Common myeloid progenitor, CD34-positive (primary cell): ENCODE measurements around the gene SPAG7.

ENCODE experiments used
- CTCF ChIA-PET: fragments of 350-600 bp; sonication (Branson Sonifier 250); formaldehyde crosslinking; loops from one replicate; lab custom pipeline; 2021; ENCODE audit warnings: antibody characterized with exemption; lab: Charles Lee
- POLR2A ChIA-PET: fragments of 350-600 bp; sonication (Branson Sonifier 250); formaldehyde crosslinking; loops from one replicate; lab custom pipeline; 2021; ENCODE audit warnings: antibody characterized with exemption; lab: Charles Lee
- DNase-seq, 3 donors: peaks; one replicate each; pipeline versions ENCODE4 v3.0.0 to v3.0.0-alpha.2; 2013
- H3K27ac ChIP-seq, 2 experiments: 1 replicate in 1 of 2; 2 replicates in 1 of 2; pipeline ENCODE4 v1.7.0; 2013; ENCODE audit warnings: inconsistent platforms in 2 of 2, low read length in 2 of 2, mild to moderate bottlenecking in 2 of 2, low read depth in 1 of 2, moderate library complexity in 1 of 2; ENCODE audit not compliant: severe bottlenecking in 2 of 2, insufficient read depth in 1 of 2, poor library complexity in 1 of 2
- H3K27me3 ChIP-seq, 5 experiments: replicated peaks in 2 of 5; 1 replicate in 3 of 5; 2 replicates in 2 of 5; pipeline versions ENCODE4 v1.6.1 to v1.7.0; 2013; ENCODE audit warnings: low read length in 4 of 5, mild to moderate bottlenecking in 2 of 5, moderate library complexity in 2 of 5, inconsistent platforms in 1 of 5; ENCODE audit not compliant: insufficient read depth in 5 of 5, control insufficient read depth in 4 of 5
- H3K36me3 ChIP-seq, 4 experiments: 1 replicate in 2 of 4; 2 replicates in 2 of 4; pipeline versions ENCODE4 v1.6.1 to v1.7.0; 2013; ENCODE audit warnings: low read length in 3 of 4, control low read depth in 1 of 4, mild to moderate bottlenecking in 1 of 4; ENCODE audit not compliant: control insufficient read depth in 4 of 4, insufficient read depth in 4 of 4
- H3K4me1 ChIP-seq, 4 experiments: 1 replicate in 3 of 4; 2 replicates in 1 of 4; pipeline versions ENCODE4 v1.6.1 to v1.7.1; 2013; ENCODE audit warnings: low read length in 3 of 4, mild to moderate bottlenecking in 3 of 4, control low read depth in 1 of 4, inconsistent platforms in 1 of 4, moderate library complexity in 1 of 4; ENCODE audit not compliant: control insufficient read depth in 4 of 4, insufficient read depth in 4 of 4; ENCODE audit errors: control extremely low read depth in 1 of 4
- H3K4me3 ChIP-seq, 7 experiments: 1 replicate in 4 of 7; 2 replicates in 3 of 7; pipeline versions ENCODE4 v1.5.1 to v1.7.0; 2013; ENCODE audit warnings: mild to moderate bottlenecking in 7 of 7, low read length in 6 of 7, moderate library complexity in 6 of 7, inconsistent platforms in 2 of 7, low read depth in 2 of 7, control low read depth in 1 of 7; ENCODE audit not compliant: insufficient read depth in 4 of 7, control insufficient read depth in 1 of 7; ENCODE audit errors: extremely low read depth in 1 of 7
- H3K9me3 ChIP-seq, 5 experiments: 1 replicate in 4 of 5; 2 replicates in 1 of 5; pipeline versions ENCODE4 v1.6.1 to v1.7.1; 2013; ENCODE audit warnings: low read length in 4 of 5, mild to moderate bottlenecking in 2 of 5, inconsistent platforms in 1 of 5, low read depth in 1 of 5, moderate library complexity in 1 of 5; ENCODE audit not compliant: control insufficient read depth in 4 of 5, insufficient read depth in 2 of 5; ENCODE audit errors: control extremely low read depth in 1 of 5
- WGBS: methylation state at CpG from one replicate; pipeline ENCODE4 v1.1.5; 2013; ENCODE audit not compliant: insufficient coverage; 5-methylcytosine and 5-hydroxymethylcytosine counted together

The SPAG7 gene

GRCh38 chr17:4987767-4988567 is 20.4 kb upstream of the SPAG7 start:
- ChIA-PET POLR2A (interaction anchor here (1.1 to 1.4 kb wide), 2 partner anchors 9 to 86 kb away, joined by 3 to 4 read pairs; no protein-coding TSS in a partner anchor), CTCF (interaction anchor here (0.6 to 4.5 kb wide), 11 partner anchors 9 to 85 kb away, joined by 3 to 35 read pairs (median 6); partner anchors contain the start of genes CHRNE, INCA1, KIF1C and SPAG7)
- Histone ChIP-seq H3K36me3 (peaks cover 0 to 6% (median 2%) of the 10 kb centered on the region in 4 experiments), H3K4me1 (peaks cover 8 to 26% (median 24%) of the 10 kb centered on the region in 4 experiments), H3K27ac (peak overlapping the region; percentile 58 to 79), H3K9me3 (no peaks in the 10 kb centered on the region), H3K4me3 (peak overlapping the region; percentile 74 to 94 (median 80)), H3K27me3 (no peaks in the 10 kb centered on the region)
- peak in 2 of 3 donors; percentile 40 to 57 for DNase-seq
- WGBS = 2% methylated on average over 23 of the region's 30 CpGs

- Histone ChIP-seq H3K9me3 (no peaks in the 10 kb centered on the region), H3K27me3 (no peaks in the 10 kb centered on the region), H3K4me1 (peaks cover 8 to 26% (median 24%) of the 10 kb centered on the region in 4 experiments), H3K27ac (peak within 1 kb of the TSS; percentile 58 to 79), H3K36me3 (peaks cover 0 to 14% (median 5%) of the 10 kb centered on the region in 4 experiments), H3K4me3 (peak within 1 kb of the TSS; percentile 74 to 94 (median 80))
- POLR2A ChIA-PET = interaction anchor here (0.7 to 1.4 kb wide), 2 partner anchors 8 kb away, joined by 3 to 4 read pairs; no protein-coding TSS in a partner anchor
- CTCF ChIA-PET = interaction anchor here (0.7 to 4.5 kb wide), 13 partner anchors 8 to 78 kb away, joined by 3 to 35 read pairs (median 6); partner anchors contain the start of genes INCA1, KIF1C and SPAG7
- under 1% methylated on average over 59 of the region's 78 CpGs for WGBS
- DNase-seq = peak; percentile 80 to 85 (median 81)
Observed at GRCh38 chr17:4986951-4987766, 19.5 kb upstream of the SPAG7 start, which contains the start of gene CAMTA2. TSS of gene CAMTA2 (minus strand) at chr17:4987675. CDS start at chr17:4986222, 1,453 bp downstream.

DNA sequence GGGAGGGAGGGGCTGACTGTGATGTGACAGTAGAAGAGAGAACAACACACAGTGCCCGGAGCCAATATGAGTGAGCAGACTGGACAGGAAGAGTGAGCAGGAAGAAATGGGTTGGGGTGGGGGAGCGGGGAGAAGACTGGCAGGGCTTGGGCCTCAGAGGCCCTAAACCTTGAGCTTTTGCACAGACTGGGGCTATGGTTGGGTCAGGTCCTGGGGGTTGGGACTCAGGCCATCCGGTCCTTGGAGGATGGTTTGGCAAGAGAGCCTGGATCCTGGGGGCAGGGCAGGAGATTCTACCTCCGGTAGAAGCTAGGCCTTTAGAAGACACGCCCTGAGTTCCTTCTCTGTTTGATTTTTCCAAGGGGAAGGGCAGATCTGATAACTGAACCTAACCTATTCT is 18.8 kb upstream of the SPAG7 start:
- POLR2A ChIA-PET = no interaction called here
- Histone ChIP-seq H3K27ac (peak overlapping the region; percentile 40 to 79), H3K9me3 (no peaks in the 10 kb centered on the region), H3K4me3 (peak overlapping the region in 5 of 7 experiments; percentile 76 to 88 (median 80)), H3K27me3 (no peaks in the 10 kb centered on the region), H3K4me1 (peaks cover 8 to 26% (median 24%) of the 10 kb centered on the region in 4 experiments), H3K36me3 (peaks cover 0 to 18% (median 7%) of the 10 kb centered on the region in 4 experiments)
- WGBS = 35% methylated on average over 3 of the region's 5 CpGs
- peak in 1 of 3 donors; percentile 39 for DNase-seq
- CTCF ChIA-PET = interaction anchor here (0.7 to 4.5 kb wide), 10 partner anchors 8 to 77 kb away, joined by 3 to 35 read pairs (median 6); partner anchors contain the start of gene SPAG7

DNA sequence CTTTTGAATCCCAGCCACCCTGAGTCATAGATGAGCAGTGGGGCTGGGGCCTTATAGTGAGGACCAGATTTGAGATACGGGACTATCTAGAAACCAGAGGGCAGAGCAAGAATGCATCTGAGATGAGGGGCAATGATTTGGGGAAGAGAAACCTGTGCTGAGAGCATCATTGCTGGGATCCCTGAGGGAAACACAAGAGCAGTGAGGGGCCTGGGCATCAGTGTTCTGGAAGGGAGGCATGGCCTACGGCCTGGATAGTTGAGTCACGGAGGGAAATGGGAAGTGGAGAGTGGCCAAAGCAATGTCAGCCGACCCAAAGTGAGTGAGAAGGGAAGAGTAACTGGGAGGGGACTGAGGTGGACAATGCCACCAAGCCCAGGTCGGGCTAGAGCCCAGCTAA is 14.7 kb upstream of the SPAG7 start:
- H3K4me3 ChIP-seq = no peak overlapping the region
- POLR2A ChIA-PET = no interaction called here

GRCh38 chr17:4980644-4981216 is 13.1 kb upstream of the SPAG7 start:
- ChIA-PET CTCF (interaction anchor here (0.7 to 2.1 kb wide), 11 partner anchors 17 to 82 kb away, joined by 3 to 14 read pairs (median 3); no protein-coding TSS in a partner anchor), POLR2A (no interaction called here)
- peak; percentile 62 to 81 (median 75) for DNase-seq
- Histone ChIP-seq H3K27ac (no peak overlapping the region), H3K36me3 (peaks cover 2 to 37% (median 20%) of the 10 kb centered on the region in 4 experiments), H3K27me3 (no peaks in the 10 kb centered on the region), H3K4me1 (peaks cover 14 to 33% (median 29%) of the 10 kb centered on the region in 4 experiments), H3K9me3 (no peaks in the 10 kb centered on the region), H3K4me3 (peak overlapping the region in 1 of 7 experiments; percentile 16)
- 54% methylated on average over 3 of the region's 6 CpGs for WGBS

More for the DNA sequence above, 14.7 kb upstream of the SPAG7 start:
- CTCF ChIA-PET = interaction anchor here (0.9 kb wide), 1 partner anchor 15 kb away, joined by 4 read pairs; the partner anchor contains the start of genes INCA1 and KIF1C
- Histone ChIP-seq H3K27me3 (no peaks in the 10 kb centered on the region), H3K4me1 (peaks cover 15 to 44% (median 39%) of the 10 kb centered on the region in 4 experiments), H3K36me3 (peaks cover 2 to 32% (median 17%) of the 10 kb centered on the region in 4 experiments), H3K9me3 (no peaks in the 10 kb centered on the region), H3K27ac (no peak overlapping the region)
- 79% methylated on average over 5 of the region's 5 CpGs for WGBS
- DNase-seq = no peak

GRCh38 chr17:4978726-4979125 is 11.1 kb upstream of the SPAG7 start:
- Histone ChIP-seq H3K9me3 (no peaks in the 10 kb centered on the region), H3K36me3 (peaks cover 2 to 41% (median 24%) of the 10 kb centered on the region in 4 experiments), H3K4me3 (peak overlapping the region in 3 of 7 experiments; percentile 2 to 58 (median 34)), H3K27me3 (no peaks in the 10 kb centered on the region), H3K27ac (no peak overlapping the region), H3K4me1 (peaks cover 14 to 39% (median 29%) of the 10 kb centered on the region in 4 experiments)
- peak; percentile 57 to 81 (median 76) for DNase-seq
- CTCF ChIA-PET = interaction anchor here (0.9 to 2.2 kb wide), 8 partner anchors 8 to 76 kb away, joined by 3 to 10 read pairs (median 4); partner anchors contain the start of genes CHRNE and SPAG7
- POLR2A ChIA-PET = interaction anchor here (1.2 kb wide), 1 partner anchor 9 kb away, joined by 4 read pairs; the partner anchor contains the start of gene CAMTA2
